Activated CD8-positive, alpha-beta T cell treated with anti-CD3 and anti-CD28 coated beads for 36 hours (primary cell): Measurements from ENCODE around the gene SPATA2. TPM values are rescaled to one million over a fixed set of nuclear protein-coding genes. Genes with fewer than 3 reads are reported as not detected.

Experiments used
- ATAC-seq: fragments of 200-7000 bp; cut with Tn5 transposase; one replicate; pipeline ENCODE4 v1.10.0; 2021; ENCODE audit warnings: mild to moderate bottlenecking, moderate library complexity
- CTCF ChIA-PET: fragments of 350-600 bp; sonication (Branson Sonifier 250); formaldehyde crosslinking; loops from one replicate; lab custom pipeline; 2021; ENCODE audit warnings: antibody characterized with exemption; lab: Charles Lee
- POLR2A ChIA-PET: fragments of 350-600 bp; sonication (Branson Sonifier 250); formaldehyde crosslinking; loops from one replicate; lab custom pipeline; 2021; ENCODE audit warnings: antibody characterized with exemption; lab: Charles Lee
- DNase-seq: peaks from one replicate; pipeline ENCODE4 v3.0.0-alpha.2; 2020
- H3K27ac Mint-ChIP-seq: one replicate; pipeline ENCODE4 v1.8.0; 2021; ENCODE audit warnings: mild to moderate bottlenecking, mixed read lengths
- H3K27me3 Mint-ChIP-seq: one replicate; pipeline ENCODE4 v1.8.0; 2021; ENCODE audit warnings: mixed read lengths
- H3K36me3 Mint-ChIP-seq: one replicate; pipeline ENCODE4 v1.8.0; 2021; ENCODE audit warnings: low read depth, mixed read lengths
- H3K4me1 Mint-ChIP-seq: one replicate; pipeline ENCODE4 v1.8.0; 2021; ENCODE audit warnings: low read depth, mixed read lengths
- H3K4me3 Mint-ChIP-seq: one replicate; pipeline ENCODE4 v1.8.0; 2021; ENCODE audit warnings: mild to moderate bottlenecking, moderate library complexity, mixed read lengths
- H3K9me3 Mint-ChIP-seq: one replicate; pipeline ENCODE4 v1.8.0; 2021; ENCODE audit warnings: mixed read lengths
- intact Hi-C: fragments of 100-400 bp; cut with micrococcal nuclease; formaldehyde crosslinking; loops from one replicate; pipeline ENCODE4 v1.10.0; 2022
- total RNA-seq, 2 experiments: library from RNA; stranded (reverse); gene quantifications; one replicate each; pipeline ENCODE4 v1.2.3, GENCODE V29; 2021
- TF ChIP-seq, protein P1 (sequence below): fragments of 200-600 bp; IDR thresholded peaks from one replicate; pipeline ENCODE4 v1.8.0; 2022; ENCODE audit warnings: antibody characterized with exemption, mild to moderate bottlenecking

Gene SPATA2
- total RNA-seq, 2 experiments from 2014 or later: 6.2 to 7.4 TPM

- H3K9me3 Mint-ChIP-seq: no peaks in the 10 kb centered on the region
- ATAC-seq: no peak
- H3K27ac Mint-ChIP-seq: peak overlapping the region; percentile 15
- no peaks in the 10 kb centered on the region for H3K27me3 Mint-ChIP-seq
- ChIA-PET CTCF (interaction anchor here (1.6 to 7.7 kb wide), 2 partner anchors 21 to 50 kb away, joined by 3 to 40 read pairs; no protein-coding TSS in a partner anchor), POLR2A (no interaction called here)
- intact Hi-C loops: no loop called here
- no peak overlapping the region for H3K4me3 Mint-ChIP-seq
- peaks cover 17% of the 10 kb centered on the region for H3K36me3 Mint-ChIP-seq
- TF ChIP-seq, protein P1, sequence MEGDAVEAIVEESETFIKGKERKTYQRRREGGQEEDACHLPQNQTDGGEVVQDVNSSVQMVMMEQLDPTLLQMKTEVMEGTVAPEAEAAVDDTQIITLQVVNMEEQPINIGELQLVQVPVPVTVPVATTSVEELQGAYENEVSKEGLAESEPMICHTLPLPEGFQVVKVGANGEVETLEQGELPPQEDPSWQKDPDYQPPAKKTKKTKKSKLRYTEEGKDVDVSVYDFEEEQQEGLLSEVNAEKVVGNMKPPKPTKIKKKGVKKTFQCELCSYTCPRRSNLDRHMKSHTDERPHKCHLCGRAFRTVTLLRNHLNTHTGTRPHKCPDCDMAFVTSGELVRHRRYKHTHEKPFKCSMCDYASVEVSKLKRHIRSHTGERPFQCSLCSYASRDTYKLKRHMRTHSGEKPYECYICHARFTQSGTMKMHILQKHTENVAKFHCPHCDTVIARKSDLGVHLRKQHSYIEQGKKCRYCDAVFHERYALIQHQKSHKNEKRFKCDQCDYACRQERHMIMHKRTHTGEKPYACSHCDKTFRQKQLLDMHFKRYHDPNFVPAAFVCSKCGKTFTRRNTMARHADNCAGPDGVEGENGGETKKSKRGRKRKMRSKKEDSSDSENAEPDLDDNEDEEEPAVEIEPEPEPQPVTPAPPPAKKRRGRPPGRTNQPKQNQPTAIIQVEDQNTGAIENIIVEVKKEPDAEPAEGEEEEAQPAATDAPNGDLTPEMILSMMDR: no peak
- peaks cover 21% of the 10 kb centered on the region for H3K4me1 Mint-ChIP-seq
- no peak for DNase-seq
Measured at GRCh38 chr20:49909499-49910339, 5.6 kb downstream of the SPATA2 start.

DNA sequence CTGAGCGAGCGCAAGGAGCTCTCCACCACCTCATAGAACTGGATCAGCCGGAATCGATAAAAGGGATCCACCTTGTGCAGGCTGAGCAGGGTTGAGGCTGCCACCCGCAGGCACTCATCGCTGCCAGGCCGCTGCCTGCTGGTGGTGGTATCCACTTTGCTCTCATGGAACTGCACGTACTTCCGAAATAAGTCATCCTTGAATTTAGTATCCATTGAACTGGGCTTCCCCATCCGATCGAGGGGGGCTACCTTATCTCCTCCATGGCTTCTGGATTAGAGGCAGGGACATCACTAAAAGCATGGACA is 7.1 kb downstream of the SPATA2 start:
- ATAC-seq: no peak
- H3K4me1 Mint-ChIP-seq: peaks cover 6% of the 10 kb centered on the region
- H3K36me3 Mint-ChIP-seq: peaks cover 17% of the 10 kb centered on the region
- no peaks in the 10 kb centered on the region for H3K9me3 Mint-ChIP-seq
- no peak overlapping the region for H3K27ac Mint-ChIP-seq
- intact Hi-C loops: no loop called here
- no peak overlapping the region for H3K4me3 Mint-ChIP-seq
- TF ChIP-seq, protein P1: no peak
- DNase-seq: no peak
- no peaks in the 10 kb centered on the region for H3K27me3 Mint-ChIP-seq
- CTCF ChIA-PET: interaction anchor here (7.7 kb wide), 1 partner anchor 20 kb away, joined by 40 read pairs; no protein-coding TSS in a partner anchor
- POLR2A ChIA-PET: no interaction called here

GRCh38 chr20:49907405-49908257 is 7.7 kb downstream of the SPATA2 start:
- DNase-seq (no peak), ATAC-seq (no peak)
- no peaks in the 10 kb centered on the region for H3K27me3 Mint-ChIP-seq
- peaks cover 4% of the 10 kb centered on the region for H3K4me1 Mint-ChIP-seq
- peaks cover 17% of the 10 kb centered on the region for H3K36me3 Mint-ChIP-seq
- TF ChIP-seq, protein P1: no peak
- H3K9me3 Mint-ChIP-seq: no peaks in the 10 kb centered on the region
- POLR2A ChIA-PET: no interaction called here
- H3K27ac Mint-ChIP-seq: no peak overlapping the region
- CTCF ChIA-PET: interaction anchor here (7.7 kb wide), 1 partner anchor 19 kb away, joined by 40 read pairs; no protein-coding TSS in a partner anchor
- intact Hi-C loops: no loop called here
- no peak overlapping the region for H3K4me3 Mint-ChIP-seq

GRCh38 chr20:49906615-49907154 is 8.6 kb downstream of the SPATA2 start:
- POLR2A ChIA-PET: interaction anchor here (0.9 to 1.1 kb wide), 2 partner anchors 10 to 14 kb away, joined by 3 read pairs; no protein-coding TSS in a partner anchor
- no peaks in the 10 kb centered on the region for H3K27me3 Mint-ChIP-seq

More at GRCh38 chr20:49906615-49907154, 8.6 kb downstream of the SPATA2 start:
- intact Hi-C loops: no loop called here
- no peak for DNase-seq
- no peak overlapping the region for H3K27ac Mint-ChIP-seq
- TF ChIP-seq, protein P1: no peak
- ATAC-seq: no peak
- no peaks in the 10 kb centered on the region for H3K4me1 Mint-ChIP-seq
- CTCF ChIA-PET: interaction anchor here (5.5 kb wide), 1 partner anchor 19 kb away, joined by 31 read pairs; no protein-coding TSS in a partner anchor
- H3K9me3 Mint-ChIP-seq: no peaks in the 10 kb centered on the region
- no peak overlapping the region for H3K4me3 Mint-ChIP-seq
- peaks cover 17% of the 10 kb centered on the region for H3K36me3 Mint-ChIP-seq
